ENCODE results near the gene ZDHHC8.

GRCh38 chr22:20174785-20175596 lies 43.4 kb downstream of the ZDHHC8 start:
- TF ChIP-seq CTCF (IDR thresholded peaks at IDR 0.05), result no peak
- TF ChIP-seq SMC3 (IDR thresholded peaks at IDR 0.05), result no peak
- TF ChIP-seq ATOH8 (CRISPR knock-in tag; IDR thresholded peaks at IDR 0.05; ENCODE audit: low read depth), result no peak
- no peak for TF ChIP-seq USF2 (IDR thresholded peaks at IDR 0.05)
- TF ChIP-seq POLR2A (IDR thresholded peaks at IDR 0.05; ENCODE audit: low read length), result no peak
- TF ChIP-seq HDAC2 (IDR thresholded peaks at IDR 0.05), result no peak
- TF ChIP-seq CHD2 (IDR thresholded peaks at IDR 0.05; ENCODE audit: low read length, partially characterized antibody), result no peak
- no peak for TF ChIP-seq NFE2L2 (conservative IDR thresholded peaks at IDR 0.05; ENCODE audit: low read length)

Data from A549 (cell line).